Naive thymus-derived CD8-positive, alpha-beta T cell (primary cell): ENCODE results near the gene MBOAT7. TPM values are rescaled to one million over a fixed set of nuclear protein-coding genes. Genes with fewer than 3 reads are reported as not detected.

Experiments used
- ATAC-seq, 2 donors: fragments of 150-1000 bp; cut with Tn5 transposase in 1 of 2; sonication (Bioruptor Pico), chemical (Tn5 transposase) in 1 of 2; 1 replicate in 1 of 2; 2 replicates in 1 of 2; pipeline ENCODE4 v1.10.0; 2021; ENCODE audit warnings: mild to moderate bottlenecking in 2 of 2, moderate library complexity in 2 of 2
- POLR2A ChIA-PET: fragments of 350-600 bp; sonication (Branson Sonifier 250); formaldehyde crosslinking; loops from one replicate; lab custom pipeline; 2021; ENCODE audit warnings: antibody characterized with exemption; lab: Charles Lee
- DNase-seq, 10 donors: peaks; one replicate each; pipeline versions ENCODE4 v3.0.0 to v3.0.0-alpha.2; 2020 to 2022
- H3K27ac Mint-ChIP-seq, 10 donors: one replicate each; pipeline ENCODE4 v1.8.0; 2020 to 2022; ENCODE audit warnings: mild to moderate bottlenecking in 10 of 10, mixed read lengths in 10 of 10, moderate library complexity in 4 of 10, inconsistent platforms in 1 of 10
- H3K27me3 Mint-ChIP-seq, 5 donors: one replicate each; pipeline ENCODE4 v1.8.0; 2021 to 2022; ENCODE audit warnings: mixed read lengths in 5 of 5
- H3K36me3 Mint-ChIP-seq, 3 donors: one replicate each; pipeline ENCODE4 v1.8.0; 2020 to 2022; ENCODE audit warnings: mixed read lengths in 3 of 3, mild to moderate bottlenecking in 2 of 3, inconsistent platforms in 1 of 3
- H3K4me1 Mint-ChIP-seq, 4 donors: one replicate each; pipeline ENCODE4 v1.8.0; 2021 to 2022; ENCODE audit warnings: mixed read lengths in 4 of 4
- H3K4me3 Mint-ChIP-seq, 10 donors: one replicate each; pipeline ENCODE4 v1.8.0; 2020 to 2022; ENCODE audit warnings: mild to moderate bottlenecking in 10 of 10, mixed read lengths in 10 of 10, moderate library complexity in 6 of 10, inconsistent platforms in 1 of 10
- H3K9me3 Mint-ChIP-seq, 9 donors: one replicate each; pipeline ENCODE4 v1.8.0; 2020 to 2022; ENCODE audit warnings: mixed read lengths in 9 of 9, mild to moderate bottlenecking in 3 of 9, inconsistent platforms in 1 of 9, moderate library complexity in 1 of 9
- polyA plus RNA-seq, 3 donors: library from polyadenylated mRNA; unstranded; fragments of 300-500 nt; fragmentation: Illumina TruSeq; gene quantifications; one replicate each; pipeline ENCODE4 v1.2.3, GENCODE V29; 2021
- total RNA-seq, 8 experiments: library from RNA in 2 of 8; stranded (reverse) in 2 of 8; gene quantifications; one replicate each; pipeline ENCODE4 v1.2.3 and lab custom pipeline; 2021 to 2026

MBOAT7 gene
- total and polyA plus RNA-seq, 5 experiments from 2014 or later, result 11.9 to 36.1 (median 17.9) TPM

GRCh38 chr19:54156490-54156889 lies 32.9 kb downstream of the MBOAT7 start:
- H3K27ac Mint-ChIP-seq, result peak overlapping the region in 4 of 10 donors; percentile 27 to 49 (median 46)
- DNase-seq, result no peak
- peak overlapping the region in 2 of 10 donors; percentile 32 to 77 for H3K4me3 Mint-ChIP-seq
- H3K9me3 Mint-ChIP-seq, result no peaks in the 10 kb centered on the region
- H3K4me1 Mint-ChIP-seq, result peaks cover 35 to 72% (median 64%) of the 10 kb centered on the region in 4 donors
- no peak for ATAC-seq
- no peaks in the 10 kb centered on the region for H3K27me3 Mint-ChIP-seq
- POLR2A ChIA-PET, result interaction anchor here (5.2 to 7.6 kb wide), 4 partner anchors 13 to 42 kb away, joined by 19 to 129 read pairs (median 67); partner anchors contain the start of genes CNOT3, MBOAT7, PRPF31 and TFPT
- peaks cover 7 to 64% (median 12%) of the 10 kb centered on the region in 3 donors for H3K36me3 Mint-ChIP-seq

- peak overlapping the region in 4 of 10 donors; percentile 15 to 68 (median 54) for H3K27ac Mint-ChIP-seq
- peaks cover 7 to 71% (median 12%) of the 10 kb centered on the region in 3 donors for H3K36me3 Mint-ChIP-seq
These were observed 33.7 kb downstream of the MBOAT7 start for GRCh38 chr19:54155694-54156093.

DNA sequence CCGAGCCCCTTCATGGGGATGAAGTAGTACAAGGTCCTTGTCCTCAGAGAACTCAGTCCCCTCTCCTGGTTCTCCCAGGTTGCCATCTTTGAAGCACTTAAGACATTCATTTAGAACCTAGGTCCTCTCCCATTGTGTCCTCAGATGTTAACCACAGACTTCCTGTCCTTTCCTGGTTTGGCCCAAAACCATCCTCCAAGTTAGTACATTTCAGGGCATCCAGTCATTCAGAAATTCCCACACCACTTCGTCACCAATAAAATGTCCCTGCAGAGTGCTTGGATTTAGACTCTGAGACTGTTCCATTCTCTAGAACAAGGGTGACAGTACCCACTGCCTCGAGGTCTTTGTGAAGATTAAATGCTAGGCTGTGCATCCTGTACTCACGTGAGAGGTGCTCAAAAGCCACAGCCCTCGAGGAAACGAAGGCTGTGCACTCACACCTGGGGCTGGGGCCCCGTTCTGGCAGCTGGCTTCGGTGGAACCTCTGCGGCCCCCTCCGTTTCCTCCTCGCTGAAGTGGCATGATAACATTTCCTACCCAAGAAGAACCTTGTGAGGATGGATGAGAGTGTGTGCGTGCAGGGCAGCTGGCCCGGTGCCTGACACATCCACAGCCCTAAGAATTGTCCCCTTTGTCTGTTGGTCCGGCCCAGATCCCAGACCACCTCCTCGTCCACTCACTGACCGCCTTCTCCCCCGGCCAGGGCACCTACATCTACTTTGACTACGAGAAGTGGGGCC lies 34.6 kb downstream of the MBOAT7 start:
- Mint-ChIP-seq H3K9me3 (no peaks in the 10 kb centered on the region), H3K4me3 (peak overlapping the region; percentile 22 to 81 (median 62)), H3K36me3 (peaks cover 7 to 78% (median 12%) of the 10 kb centered on the region in 3 donors), H3K4me1 (peaks cover 28 to 69% (median 51%) of the 10 kb centered on the region in 4 donors), H3K27me3 (no peaks in the 10 kb centered on the region), H3K27ac (peak overlapping the region; percentile 73 to 95 (median 90))
- peak in 8 of 10 donors; percentile 37 to 79 (median 70) for DNase-seq
- POLR2A ChIA-PET, result interaction anchor here (1.0 to 7.6 kb wide), 4 partner anchors 12 to 46 kb away, joined by 5 to 129 read pairs (median 61); partner anchors contain the start of genes CNOT3, MBOAT7, RPS9 and TSEN34
- ATAC-seq, result peak; percentile 8 to 34

More at GRCh38 chr19:54155694-54156093, 33.7 kb downstream of the MBOAT7 start:
- Mint-ChIP-seq H3K9me3 (no peaks in the 10 kb centered on the region), H3K4me1 (peaks cover 31 to 73% (median 60%) of the 10 kb centered on the region in 4 donors), H3K27me3 (no peaks in the 10 kb centered on the region), H3K4me3 (peak overlapping the region in 5 of 10 donors; percentile 14 to 42 (median 36))
- POLR2A ChIA-PET, result interaction anchor here (5.2 to 7.6 kb wide), 4 partner anchors 13 to 41 kb away, joined by 19 to 129 read pairs (median 67); partner anchors contain the start of genes CNOT3, MBOAT7, PRPF31 and TFPT
- no peak for ATAC-seq
- no peak for DNase-seq

- H3K4me1 Mint-ChIP-seq, result peaks cover 29 to 64% (median 47%) of the 10 kb centered on the region in 4 donors
- H3K27ac Mint-ChIP-seq, result peak overlapping the region in 9 of 10 donors; percentile 44 to 92 (median 85)
- H3K27me3 Mint-ChIP-seq, result no peaks in the 10 kb centered on the region
- H3K4me3 Mint-ChIP-seq, result peak overlapping the region in 5 of 10 donors; percentile 60 to 75 (median 66)
- no peak for DNase-seq
- ATAC-seq, result no peak
- H3K36me3 Mint-ChIP-seq, result peaks cover 7 to 84% (median 12%) of the 10 kb centered on the region in 3 donors
- POLR2A ChIA-PET, result interaction anchor here (0.8 kb wide), 1 partner anchor 18 kb away, joined by 3 read pairs; no protein-coding TSS in a partner anchor
- no peaks in the 10 kb centered on the region for H3K9me3 Mint-ChIP-seq
These were observed 35.6 kb downstream of the MBOAT7 start for GRCh38 chr19:54153731-54154326.

DNA sequence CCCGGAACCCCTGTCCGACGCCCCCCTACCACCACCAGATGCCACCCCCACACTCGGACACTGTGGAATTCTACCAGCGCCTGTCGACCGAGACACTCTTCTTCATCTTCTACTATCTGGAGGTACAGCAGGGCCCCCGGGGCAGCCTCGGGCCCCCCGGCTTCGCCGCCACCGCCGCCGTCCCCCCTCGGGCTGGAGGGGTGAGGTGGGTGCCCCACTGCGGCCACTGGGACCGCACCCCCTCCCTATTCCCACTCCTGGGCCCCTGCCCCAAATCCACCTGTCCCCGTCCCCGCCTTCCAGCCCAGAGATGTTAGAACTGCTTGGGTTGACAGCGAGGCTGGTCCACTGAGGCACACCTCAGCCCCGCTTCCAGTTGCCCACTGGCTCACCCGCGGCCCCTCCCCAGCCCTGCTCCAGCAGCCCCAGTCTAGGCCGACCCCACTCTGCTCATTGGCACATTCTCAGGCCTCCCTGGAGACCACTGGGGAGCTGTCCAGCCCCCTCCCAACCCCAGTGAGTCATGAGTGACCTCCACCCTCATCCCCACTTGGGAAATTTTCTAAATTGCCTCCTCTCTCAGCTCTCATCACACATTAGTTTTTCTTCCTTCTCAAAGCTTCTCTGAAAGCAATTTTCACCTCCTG lies 36.4 kb downstream of the MBOAT7 start:
- H3K36me3 Mint-ChIP-seq, result peaks cover 7 to 85% (median 10%) of the 10 kb centered on the region in 3 donors

DNA sequence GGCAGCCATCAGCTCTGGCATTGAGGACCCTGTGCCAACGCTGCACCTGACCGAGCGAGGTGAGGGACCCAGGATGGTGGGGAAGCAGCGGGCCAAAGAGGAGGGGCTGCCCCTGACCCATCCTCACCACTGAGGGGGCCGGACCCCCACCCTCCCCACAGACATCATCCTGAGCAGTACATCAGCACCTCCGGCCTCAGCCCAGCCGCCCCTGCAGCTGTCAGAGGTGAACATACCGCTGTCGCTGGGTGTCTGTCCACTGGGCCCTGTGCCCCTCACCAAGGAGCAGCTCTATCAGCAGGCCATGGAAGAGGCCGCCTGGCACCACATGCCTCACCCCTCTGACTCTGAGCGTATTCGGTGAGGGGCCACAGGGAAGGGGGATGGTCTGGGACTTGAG lies 37.1 kb downstream of the MBOAT7 start:
- Mint-ChIP-seq H3K27me3 (no peaks in the 10 kb centered on the region), H3K4me3 (no peak overlapping the region)

More for the DNA sequence above, 36.4 kb downstream of the MBOAT7 start:
- Mint-ChIP-seq H3K4me3 (peak overlapping the region in 3 of 10 donors; percentile 22 to 60 (median 41)), H3K27ac (peak overlapping the region in 8 of 10 donors; percentile 20 to 86 (median 47)), H3K27me3 (no peaks in the 10 kb centered on the region), H3K9me3 (no peaks in the 10 kb centered on the region), H3K4me1 (peaks cover 28 to 56% (median 40%) of the 10 kb centered on the region in 4 donors)
- POLR2A ChIA-PET, result interaction anchor here (0.8 to 5.4 kb wide), 2 partner anchors 16 to 17 kb away, joined by 3 to 36 read pairs; partner anchors contain the start of gene CNOT3
- DNase-seq, result no peak
- ATAC-seq, result no peak

GRCh38 chr19:54151362-54152035 lies 37.9 kb downstream of the MBOAT7 start:
- H3K4me3 Mint-ChIP-seq, result peak overlapping the region in 1 of 10 donors; percentile 36
- POLR2A ChIA-PET, result interaction anchor here (1.3 to 5.4 kb wide), 3 partner anchors 10 to 14 kb away, joined by 3 to 36 read pairs (median 4); partner anchors contain the start of gene CNOT3
- H3K4me1 Mint-ChIP-seq, result peaks cover 18 to 46% (median 33%) of the 10 kb centered on the region in 4 donors
- H3K9me3 Mint-ChIP-seq, result no peaks in the 10 kb centered on the region
- DNase-seq, result no peak
- peak overlapping the region in 7 of 10 donors; percentile 20 to 86 (median 65) for H3K27ac Mint-ChIP-seq
- H3K27me3 Mint-ChIP-seq, result no peaks in the 10 kb centered on the region
- peaks cover 7 to 84% (median 10%) of the 10 kb centered on the region in 3 donors for H3K36me3 Mint-ChIP-seq
- ATAC-seq, result no peak

More for the DNA sequence above, 37.1 kb downstream of the MBOAT7 start:
- DNase-seq, result no peak
- POLR2A ChIA-PET, result interaction anchor here (5.4 kb wide), 1 partner anchor 15 kb away, joined by 36 read pairs; the partner anchor contains the start of gene CNOT3
- no peak for ATAC-seq
- Mint-ChIP-seq H3K9me3 (no peaks in the 10 kb centered on the region), H3K36me3 (peaks cover 7 to 83% (median 10%) of the 10 kb centered on the region in 3 donors), H3K4me1 (peaks cover 22 to 54% (median 38%) of the 10 kb centered on the region in 4 donors), H3K27ac (peak overlapping the region in 2 of 10 donors; percentile 51 to 80)

DNA sequence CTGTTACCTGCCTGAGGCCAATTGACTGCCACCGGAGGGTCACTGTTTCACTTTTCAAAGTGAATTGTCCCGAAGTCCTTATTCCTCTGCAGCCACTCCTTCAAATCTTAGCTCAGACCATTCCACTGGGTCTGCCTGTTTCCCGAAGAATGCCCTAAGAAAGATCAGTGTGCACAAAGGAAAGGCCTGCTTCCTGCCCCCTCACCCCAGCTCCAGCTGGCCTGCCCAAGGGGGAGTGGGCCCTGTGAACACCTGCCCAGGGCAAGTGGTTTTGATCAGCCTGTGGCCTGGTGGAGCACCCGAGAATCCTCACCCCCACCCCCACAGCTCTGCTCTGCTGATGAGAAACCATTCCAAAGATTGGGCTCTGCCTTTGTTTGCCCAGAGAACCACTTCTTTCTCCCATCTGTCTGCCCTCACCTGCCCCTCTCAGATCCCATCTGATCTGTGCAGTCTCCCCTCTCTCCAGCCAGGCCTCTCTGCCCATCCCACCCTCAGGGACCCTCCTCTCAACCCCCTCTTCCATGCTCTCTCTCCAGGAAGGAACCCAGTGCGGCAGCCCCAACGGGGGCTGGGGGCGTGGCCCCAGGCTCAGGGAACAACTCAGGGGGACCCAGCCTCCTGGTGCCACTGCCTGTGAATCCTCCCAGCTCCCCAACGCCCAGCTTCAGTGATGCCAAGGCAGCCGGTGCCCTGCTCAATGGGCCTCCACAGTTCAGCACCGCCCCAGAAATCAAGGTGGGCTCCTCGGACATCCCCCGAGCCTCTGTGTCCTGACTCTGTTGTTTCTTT lies 40.2 kb downstream of the MBOAT7 start:
- Mint-ChIP-seq H3K36me3 (peaks cover 0 to 86% (median 2%) of the 10 kb centered on the region in 3 donors), H3K4me1 (peaks cover 9 to 30% (median 23%) of the 10 kb centered on the region in 4 donors), H3K9me3 (no peaks in the 10 kb centered on the region), H3K4me3 (no peak overlapping the region), H3K27ac (peak overlapping the region in 9 of 10 donors; percentile 25 to 88 (median 52)), H3K27me3 (no peaks in the 10 kb centered on the region)
- DNase-seq (no peak), ATAC-seq (no peak)
- POLR2A ChIA-PET, result interaction anchor here (0.6 to 5.4 kb wide), 3 partner anchors 10 to 14 kb away, joined by 3 to 36 read pairs (median 10); partner anchors contain the start of genes CNOT3 and LENG1

GRCh38 chr19:54148158-54148557 lies 41.2 kb downstream of the MBOAT7 start:
- Mint-ChIP-seq H3K27ac (no peak overlapping the region), H3K4me1 (peaks cover 0 to 29% (median 15%) of the 10 kb centered on the region in 4 donors), H3K36me3 (peaks cover 0 to 86% (median 10%) of the 10 kb centered on the region in 3 donors), H3K9me3 (no peaks in the 10 kb centered on the region), H3K4me3 (no peak overlapping the region), H3K27me3 (no peaks in the 10 kb centered on the region)
- ATAC-seq, result no peak
- POLR2A ChIA-PET, result interaction anchor here (2.9 to 5.4 kb wide), 2 partner anchors 11 kb away, joined by 10 to 36 read pairs; partner anchors contain the start of genes CNOT3 and LENG1
- no peak for DNase-seq

- H3K36me3 Mint-ChIP-seq, result peaks cover 0 to 87% (median 10%) of the 10 kb centered on the region in 3 donors
- no peaks in the 10 kb centered on the region for H3K9me3 Mint-ChIP-seq
- no peak overlapping the region for H3K4me3 Mint-ChIP-seq
- DNase-seq, result no peak
- POLR2A ChIA-PET, result interaction anchor here (2.9 to 5.4 kb wide), 2 partner anchors 10 to 12 kb away, joined by 10 to 36 read pairs; partner anchors contain the start of genes CNOT3 and LENG1
- peak overlapping the region in 2 of 10 donors; percentile 20 to 40 for H3K27ac Mint-ChIP-seq
- no peak for ATAC-seq
- H3K27me3 Mint-ChIP-seq, result no peaks in the 10 kb centered on the region
- H3K4me1 Mint-ChIP-seq, result peaks cover 0 to 30% (median 12%) of the 10 kb centered on the region in 4 donors
These were observed 41.7 kb downstream of the MBOAT7 start for GRCh38 chr19:54147676-54148075.
